DMS114 treated with DMSO at 0.1 percent for 48 hours (cell line): ENCODE results near the gene APMAP.

Experiments used
- DNase-seq: peaks from one replicate; lab custom pipeline; 2025; ENCODE audit not compliant: unreplicated experiment; lab: John Stamatoyannopoulos, UW

APMAP gene

DNA sequence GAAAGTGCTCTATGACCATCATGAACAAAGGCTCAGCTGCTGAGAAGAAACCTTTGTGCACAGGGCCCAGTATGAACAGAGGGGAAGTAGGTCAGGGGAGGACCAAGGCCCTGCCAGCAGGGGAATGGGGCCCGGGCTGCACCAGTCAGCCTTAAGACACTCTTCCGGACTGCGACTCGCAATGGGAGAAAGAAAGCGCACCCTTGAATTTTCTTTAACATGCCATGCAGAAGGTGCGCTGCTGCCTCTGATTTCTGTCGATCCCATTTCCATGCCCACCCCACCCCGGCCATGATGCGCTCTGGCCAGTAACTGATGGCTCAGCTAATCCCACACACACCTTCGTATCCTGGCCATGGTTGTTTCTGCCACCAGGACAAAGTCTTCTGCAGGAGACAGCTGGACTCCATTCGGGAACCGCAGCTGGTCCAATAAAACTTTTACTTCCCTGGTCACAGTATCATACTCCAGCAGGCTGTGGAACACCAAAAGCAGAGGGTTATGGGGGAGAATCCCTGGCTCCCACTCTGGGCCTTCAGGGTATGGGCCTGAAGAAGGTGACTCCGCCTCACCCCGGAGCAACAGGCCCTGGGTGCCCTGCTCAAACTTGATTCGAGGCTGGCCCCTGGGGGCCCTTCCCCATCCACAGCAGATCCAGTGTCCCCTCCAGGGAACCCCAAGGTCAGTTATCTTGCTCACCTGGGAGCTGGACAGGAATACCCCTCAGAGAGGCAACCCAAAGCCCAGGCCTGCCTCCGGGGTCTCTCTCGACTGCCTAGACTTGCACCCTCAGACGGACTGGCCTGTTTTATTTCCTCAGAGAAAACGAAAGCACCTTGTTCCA lies 23.1 kb downstream of the APMAP start:
- DNase-seq, result no peak

DNA sequence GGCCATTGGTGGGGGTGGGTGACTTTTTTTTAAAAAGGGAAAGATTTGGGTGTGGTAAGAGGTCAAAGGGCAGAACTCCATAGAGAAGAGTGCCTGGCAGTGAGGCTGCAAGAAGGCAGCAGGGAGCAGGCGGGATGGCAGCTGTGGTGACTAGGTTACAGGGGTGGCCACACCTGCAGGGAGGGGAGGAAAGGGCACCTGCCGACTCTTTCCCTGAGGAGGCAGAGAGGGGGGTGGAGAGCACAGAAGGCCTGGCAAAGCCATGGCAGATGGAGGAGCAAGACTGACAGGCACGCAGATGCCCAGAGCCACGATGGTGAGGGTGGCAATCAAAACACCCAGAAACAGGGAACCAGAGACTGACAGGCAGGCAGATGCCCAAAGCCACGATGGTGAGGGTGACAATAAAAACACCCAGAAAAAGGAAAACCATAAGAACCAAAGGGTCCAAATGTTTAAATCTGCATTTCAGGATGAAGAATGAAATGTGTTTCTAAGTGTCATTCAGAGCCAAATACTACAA lies 24.2 kb downstream of the APMAP start:
- DNase-seq, result no peak

DNA sequence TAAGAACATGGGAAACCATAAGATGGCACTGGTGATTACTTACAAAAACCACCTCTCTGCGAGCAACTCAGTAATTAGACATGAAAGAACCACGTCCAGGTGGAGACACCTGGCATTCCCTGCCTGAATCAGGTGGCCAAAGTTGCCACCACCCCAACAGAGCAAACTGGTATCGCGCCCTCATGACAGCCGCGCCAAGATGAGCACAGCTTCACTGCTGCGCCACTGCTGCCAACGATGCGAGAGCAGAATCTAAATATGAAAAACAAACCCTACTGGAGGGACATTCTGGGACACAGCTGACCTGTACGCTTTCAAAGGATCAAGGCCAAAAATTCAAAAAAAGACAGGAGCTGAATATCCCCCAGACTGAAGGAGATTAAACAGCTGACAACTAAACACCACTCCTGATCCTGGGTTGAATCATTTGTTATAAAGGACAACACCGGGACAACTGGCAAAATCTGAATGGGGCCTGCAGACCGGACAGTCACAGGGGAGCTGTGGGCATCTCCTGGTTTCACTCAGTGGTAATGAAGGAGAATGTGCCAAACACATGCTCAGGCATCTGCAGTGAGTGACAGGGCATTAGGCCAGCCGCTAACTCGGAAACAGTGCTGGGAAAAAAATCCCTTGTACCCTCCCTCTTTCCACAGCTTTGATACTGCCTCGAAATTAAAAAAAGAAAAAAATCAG lies 26.1 kb downstream of the APMAP start:
- no peak for DNase-seq

DNA sequence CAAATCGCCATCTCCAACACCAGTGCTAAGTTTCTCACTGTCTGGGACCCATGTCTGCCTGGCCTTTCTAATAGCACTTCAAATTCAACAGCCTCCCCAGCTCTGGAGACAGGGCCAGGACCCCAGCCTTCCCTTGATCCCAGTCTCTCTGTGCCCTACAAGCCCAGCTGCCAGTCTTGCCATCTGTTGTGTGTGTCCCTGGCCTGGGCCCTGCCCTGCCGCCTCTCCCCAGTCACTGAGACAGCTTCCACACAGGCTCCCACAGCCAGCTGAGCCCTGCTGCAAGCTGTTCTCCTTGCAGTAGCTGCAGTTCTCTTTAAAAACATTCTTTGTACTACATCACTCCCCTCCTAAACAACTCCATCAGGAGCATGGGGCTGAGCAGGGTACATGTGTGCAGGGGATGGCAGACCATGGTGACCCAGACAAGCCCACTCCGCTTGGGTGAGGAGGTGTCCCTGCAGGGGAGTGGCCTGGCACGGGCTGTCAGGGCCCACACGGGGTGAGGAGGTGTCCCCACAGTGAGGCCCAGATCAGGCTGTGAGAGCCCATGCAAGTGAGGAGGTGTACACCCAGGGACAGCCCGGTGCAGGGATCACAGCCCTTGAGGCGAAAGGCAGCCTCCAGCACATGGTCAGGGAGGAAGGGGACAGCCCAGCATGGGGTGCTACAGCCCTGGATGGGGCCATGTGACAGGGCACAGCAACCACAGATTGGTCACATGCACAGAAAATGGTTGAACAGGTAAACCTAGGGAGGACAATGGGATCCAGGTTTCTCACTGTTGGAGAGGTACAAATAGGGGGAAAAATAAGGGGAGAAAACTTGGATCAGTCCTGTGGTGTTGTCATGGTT lies 27.3 kb downstream of the APMAP start:
- no peak for DNase-seq

DNA sequence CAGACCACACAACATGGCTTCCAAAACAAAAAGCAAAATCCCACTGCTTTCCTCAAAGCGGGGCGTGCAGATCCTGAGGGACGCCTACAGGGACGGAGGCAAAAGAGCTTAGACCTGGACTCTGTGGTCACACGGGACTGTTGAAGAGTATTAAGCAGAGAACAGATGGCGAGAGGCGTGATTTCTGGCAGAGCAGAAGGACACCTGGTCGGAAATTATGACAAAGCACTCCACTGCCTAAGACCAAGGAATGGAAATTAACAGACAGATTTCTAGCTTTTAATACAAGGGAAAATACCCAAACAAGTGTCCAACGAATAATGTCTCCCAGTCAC lies 28.1 kb downstream of the APMAP start:
- DNase-seq, result no peak

DNA sequence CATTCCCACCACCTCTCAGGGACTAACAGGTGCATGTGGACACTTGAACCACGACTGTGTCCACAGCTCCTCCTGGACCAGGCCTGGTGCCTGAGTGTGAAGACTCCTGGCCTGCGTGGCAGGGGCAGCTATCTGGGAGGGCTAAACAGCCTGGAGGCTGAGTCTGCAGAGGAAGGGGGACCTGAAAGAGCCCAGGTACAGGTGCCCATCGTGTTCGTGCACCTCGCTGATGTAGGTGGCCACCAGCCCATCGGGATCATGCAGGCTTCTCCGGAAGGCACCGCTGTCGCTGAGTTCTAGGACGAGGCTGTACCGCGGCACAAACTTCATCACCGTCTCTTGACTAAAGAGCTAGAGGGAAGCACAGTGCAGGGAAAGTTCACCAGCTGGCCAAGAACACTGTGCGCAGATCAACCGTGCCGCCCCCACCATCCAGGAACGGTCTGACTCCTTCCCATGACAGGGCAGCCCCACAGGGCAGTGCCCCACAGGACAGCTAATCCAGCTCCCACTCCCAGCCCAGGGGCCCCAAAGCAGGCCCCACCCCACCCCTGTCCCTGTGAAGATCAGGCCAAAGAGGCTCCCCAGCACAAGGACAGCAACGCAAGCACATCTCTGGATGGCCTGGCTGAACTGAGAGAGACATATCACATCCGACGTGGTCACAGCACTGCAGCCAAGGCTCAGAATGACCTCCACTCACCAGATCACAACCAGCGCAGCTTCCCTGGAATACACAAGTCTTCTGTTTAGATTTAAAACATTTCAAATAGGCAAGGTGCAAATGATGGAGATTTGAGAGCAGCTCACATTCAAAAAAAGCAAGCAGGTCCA lies 28.7 kb downstream of the APMAP start:
- no peak for DNase-seq

DNA sequence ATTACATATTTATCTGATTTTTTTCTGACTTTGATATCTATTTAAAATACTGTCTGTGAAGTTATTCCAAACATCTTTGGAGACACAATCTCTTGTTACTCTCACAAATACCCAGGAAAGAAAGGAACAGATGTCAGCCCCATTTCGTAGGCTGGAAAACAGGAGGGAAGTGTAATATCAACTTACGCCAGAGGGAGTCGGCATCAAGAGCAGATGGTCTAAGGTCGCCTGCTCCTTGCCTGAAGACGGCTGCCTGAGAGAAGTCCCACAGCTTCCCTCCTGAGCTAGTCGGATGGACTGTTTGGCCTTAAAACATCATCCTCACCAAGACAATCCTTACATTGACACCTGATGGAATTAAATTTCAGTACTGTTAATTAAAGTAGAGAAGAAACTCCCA lies 30.0 kb downstream of the APMAP start:
- DNase-seq, result no peak

DNA sequence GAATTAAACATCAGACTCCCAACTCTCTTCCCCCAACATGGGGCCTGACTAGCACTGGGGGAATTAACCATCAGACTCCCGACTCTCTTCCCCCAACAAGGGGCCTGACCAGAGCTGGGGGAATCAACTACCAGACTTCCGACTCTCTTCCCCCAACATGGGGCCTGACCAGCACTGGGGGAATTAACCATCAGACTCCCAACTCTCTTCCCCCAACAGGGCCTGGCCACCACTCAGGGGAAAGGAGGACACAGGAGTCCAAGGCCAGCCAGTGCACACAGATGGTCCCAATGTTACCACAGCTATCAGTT lies 30.4 kb downstream of the APMAP start:
- no peak for DNase-seq

DNA sequence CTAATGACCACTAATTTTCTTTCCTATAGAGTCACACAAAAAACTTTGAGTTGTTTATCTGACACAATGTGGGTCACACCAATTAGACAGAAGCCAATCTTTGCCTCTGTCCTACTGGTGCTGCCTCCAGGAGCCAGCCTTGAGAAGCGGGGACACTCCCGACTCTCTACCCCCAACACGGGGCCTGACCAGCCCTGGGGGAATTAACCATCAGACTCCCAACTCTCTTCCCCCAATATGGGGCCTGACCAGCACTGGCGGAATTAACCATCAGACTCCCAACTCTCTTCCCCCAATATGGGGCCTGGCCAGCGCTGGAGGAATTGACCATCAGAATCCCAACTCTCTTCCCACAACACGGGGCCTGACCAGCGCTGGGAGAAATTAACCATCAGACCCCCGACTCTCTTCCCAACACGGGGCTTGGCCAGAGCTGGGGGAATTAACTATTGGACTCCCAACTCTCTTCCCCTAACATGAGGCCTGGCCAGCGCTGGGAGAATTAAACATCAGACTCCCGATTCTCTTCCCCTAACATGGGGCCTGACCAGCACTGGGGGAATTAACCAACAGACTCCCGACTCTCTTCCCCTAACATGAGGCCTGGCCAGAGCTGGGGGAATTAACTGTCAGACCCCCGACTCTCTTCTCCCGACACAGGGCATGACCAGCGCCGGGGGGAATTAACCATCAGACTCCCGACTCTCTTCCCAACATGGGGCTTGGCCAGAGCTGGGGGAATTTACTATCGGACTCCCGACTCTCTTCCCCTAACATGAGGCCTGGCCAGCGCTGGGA lies 31.0 kb downstream of the APMAP start:
- DNase-seq, result no peak

DNA sequence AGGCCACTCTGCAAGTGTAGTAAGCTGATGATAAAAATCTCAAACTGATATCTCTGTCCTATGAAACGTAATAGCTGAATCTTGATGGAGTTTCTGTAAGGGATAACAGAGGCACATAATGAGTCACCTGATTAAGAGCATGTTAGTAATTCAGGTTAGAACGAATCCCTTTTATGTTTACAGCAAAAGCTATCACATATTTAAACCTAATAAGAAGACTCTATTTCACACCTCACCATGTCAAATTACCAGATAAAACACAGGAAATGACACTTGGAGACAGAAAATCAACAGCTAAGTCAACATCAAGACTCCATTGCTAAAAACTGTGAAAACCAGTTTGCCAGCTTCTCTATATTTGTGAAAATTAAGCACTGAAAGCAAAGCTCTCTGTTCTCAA lies 31.7 kb downstream of the APMAP start:
- no peak for DNase-seq

DNA sequence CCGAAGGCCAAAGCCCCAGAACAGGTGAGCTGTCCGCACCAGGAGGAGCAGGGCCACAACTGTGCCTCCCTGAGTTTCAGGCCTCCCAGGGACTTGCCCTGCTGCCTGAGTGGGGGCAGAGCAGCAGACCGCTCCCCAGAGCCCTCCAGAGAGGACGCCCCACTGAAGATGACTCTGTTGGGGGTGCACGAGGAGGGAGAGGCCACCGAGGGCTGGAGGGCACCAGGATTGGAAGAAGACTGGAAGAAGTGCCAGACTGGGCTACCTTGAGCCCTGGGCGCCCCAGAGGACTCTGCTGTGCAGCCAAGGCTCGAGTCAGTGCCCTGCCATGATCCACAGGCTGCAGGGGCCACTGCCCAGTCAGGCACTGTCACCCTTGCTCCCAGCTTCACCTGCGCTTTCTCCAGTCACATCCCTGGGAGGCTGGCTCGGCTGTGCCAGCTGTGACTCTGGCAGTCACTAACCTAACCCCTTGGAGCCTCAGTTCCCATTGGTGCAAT lies 32.2 kb downstream of the APMAP start:
- no peak for DNase-seq

DNA sequence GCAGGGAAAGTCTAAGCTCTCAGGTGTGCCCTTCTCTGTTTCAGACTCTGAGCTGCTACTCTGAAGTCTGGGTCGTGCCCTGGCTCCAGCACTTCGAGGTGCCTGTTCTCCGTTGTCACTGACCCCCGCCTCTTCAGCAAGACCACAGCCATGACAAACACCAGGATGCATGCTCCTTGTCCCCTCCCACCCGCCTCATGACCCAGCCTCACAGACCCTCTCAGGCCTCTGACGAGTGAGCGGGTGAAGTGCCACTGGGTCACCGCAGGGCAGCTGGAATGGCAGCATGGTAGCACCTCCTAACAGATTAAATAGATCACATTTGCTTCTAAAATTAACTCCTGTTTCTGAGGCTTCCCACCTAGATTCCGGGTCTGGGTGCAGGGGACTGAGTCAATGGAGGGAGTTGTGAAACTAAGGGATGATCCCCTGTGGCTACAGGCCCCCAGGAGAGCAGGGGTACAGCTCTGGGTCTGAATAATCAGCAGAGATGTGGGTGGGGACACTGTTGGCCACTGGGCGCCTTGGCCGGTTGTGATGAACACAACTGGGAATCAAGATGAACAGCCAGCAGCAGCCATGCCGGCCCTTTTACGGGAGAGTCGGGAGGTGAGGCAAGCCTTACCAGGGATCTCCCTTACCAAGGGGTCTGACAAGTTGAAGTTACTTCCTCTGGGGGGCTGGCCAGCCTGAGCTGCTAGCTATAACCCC lies 32.8 kb downstream of the APMAP start:
- no peak for DNase-seq

DNA sequence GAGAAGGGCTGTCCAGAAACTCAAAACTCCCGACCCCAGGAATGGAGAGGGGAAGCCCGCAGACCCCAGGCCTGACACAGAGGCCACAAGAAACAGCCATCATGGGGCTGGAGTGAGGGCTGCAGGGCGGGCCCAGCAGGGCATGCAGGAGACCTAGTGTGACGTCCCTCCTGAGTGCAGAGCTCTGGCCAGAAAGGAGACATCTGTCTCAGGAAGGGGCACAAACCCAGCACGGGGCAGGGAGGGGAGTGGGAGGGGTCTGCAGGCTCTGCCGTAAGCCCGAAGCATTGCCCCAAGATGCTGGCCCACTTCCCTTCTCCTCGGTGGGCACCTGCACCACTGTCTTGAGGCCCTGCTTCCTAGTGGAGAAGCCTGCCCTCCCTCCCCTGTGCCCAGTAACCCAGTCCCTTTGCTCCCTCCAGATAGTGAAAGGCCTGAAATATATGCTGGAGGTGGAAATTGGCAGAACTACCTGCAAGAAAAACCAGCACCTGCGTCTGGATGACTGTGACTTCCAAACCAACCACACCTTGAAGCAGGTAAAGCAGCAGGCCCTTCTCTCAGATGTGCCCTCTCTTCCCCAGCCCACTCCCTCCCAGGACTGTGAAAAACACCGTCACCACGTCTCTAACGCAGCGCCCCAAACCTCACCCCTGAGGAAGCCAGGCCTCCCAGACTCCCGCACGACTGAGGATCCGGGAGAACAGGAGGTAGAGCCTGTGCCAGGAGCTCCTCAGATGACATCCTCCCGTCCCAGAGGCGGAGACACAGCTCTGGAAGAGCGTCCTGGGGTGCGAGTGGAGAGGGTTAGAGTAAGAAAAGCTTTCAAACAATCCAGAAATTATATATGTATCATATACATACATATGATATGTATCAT lies 33.8 kb downstream of the APMAP start:
- no peak for DNase-seq

DNA sequence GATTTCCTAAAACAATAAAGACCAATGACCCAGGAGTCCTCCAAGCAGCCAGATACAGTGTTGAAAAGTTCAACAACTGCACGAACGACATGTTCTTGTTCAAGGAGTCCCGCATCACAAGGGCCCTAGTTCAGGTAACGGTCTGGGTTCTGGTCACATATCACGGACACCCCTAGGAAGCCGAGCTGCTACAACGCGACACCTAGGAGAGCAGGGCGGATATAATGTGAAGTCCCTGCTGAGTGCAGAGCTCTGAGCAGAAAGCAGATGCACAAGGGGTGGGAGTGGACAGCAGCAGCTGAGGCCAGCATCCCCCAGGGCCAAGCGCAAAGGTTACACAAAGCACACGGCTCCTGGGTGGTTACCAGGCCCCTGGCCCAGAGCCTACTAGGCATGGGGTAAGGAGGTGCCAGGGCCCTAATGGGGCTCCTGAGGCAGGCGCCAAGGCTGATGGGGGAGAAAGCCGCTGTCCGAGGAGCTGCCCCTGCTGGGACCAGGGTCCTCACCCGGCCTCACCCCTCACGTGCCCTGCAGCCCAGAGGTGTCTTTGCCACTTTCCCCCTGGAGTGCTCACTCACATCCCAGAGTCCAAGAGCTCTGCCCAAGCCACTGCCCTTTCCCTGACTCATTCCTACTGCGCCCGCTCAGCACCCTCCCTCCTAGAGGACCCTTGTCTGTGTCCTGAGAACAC lies 35.1 kb downstream of the APMAP start:
- no peak for DNase-seq

DNA sequence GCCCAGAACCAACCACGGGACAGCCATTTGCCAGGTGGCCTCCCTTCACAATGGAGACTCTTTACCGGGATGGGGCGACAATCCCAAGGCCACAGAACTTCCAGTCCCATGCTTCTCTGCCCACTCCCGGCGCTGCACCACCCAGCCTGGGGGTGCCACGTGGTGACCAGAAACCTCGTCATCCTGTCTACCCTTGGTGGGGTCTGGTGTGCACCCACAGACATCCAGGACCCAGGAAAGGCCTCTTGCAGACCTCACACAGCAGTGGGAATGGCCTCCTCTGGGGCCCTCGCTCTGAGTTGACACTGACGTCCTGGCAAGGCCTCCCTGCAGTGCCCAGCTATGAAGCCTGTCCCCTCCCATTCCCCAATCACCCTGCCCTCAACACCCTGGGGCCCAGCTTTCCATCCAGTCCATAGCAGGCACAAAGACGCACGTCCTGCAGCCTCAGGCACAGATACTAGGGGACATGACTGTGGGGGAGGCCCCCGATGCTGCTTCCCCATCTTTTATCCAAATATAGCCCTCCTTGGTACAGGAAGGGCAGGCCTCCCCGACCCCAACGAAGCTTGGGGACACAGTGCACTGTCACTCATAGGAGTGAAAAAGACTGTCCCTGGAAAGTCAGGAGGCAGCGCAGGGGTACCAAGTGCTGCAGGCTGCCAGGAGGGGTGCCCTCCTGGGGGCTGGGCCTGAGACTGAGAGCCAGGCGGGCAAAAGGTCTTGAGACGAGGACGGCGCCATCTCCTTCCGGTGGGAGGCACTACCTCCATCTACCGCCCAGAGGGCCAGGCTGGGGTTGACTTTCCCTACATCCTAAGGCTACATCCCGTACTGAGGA lies 36.3 kb downstream of the APMAP start:
- no peak for DNase-seq

DNA sequence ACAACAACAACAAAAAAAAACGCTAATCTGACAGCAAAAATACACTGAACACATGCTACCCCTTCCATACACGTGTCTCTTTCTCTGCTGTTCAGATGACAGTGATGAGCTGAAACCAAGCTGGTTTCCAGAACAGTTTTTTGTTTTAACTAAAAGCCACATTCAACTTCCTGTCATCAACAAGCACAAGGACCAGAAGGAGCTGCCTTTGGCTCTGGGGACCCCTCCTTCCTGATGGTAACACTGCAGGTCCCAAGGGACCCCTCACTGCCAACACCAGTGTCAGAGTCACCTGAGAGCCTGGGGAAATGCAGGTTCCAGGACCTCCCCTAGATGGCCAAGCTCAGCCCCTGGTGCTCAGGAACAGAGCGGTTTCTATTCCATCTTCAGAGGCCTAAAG lies 37.5 kb downstream of the APMAP start:
- no peak for DNase-seq

DNA sequence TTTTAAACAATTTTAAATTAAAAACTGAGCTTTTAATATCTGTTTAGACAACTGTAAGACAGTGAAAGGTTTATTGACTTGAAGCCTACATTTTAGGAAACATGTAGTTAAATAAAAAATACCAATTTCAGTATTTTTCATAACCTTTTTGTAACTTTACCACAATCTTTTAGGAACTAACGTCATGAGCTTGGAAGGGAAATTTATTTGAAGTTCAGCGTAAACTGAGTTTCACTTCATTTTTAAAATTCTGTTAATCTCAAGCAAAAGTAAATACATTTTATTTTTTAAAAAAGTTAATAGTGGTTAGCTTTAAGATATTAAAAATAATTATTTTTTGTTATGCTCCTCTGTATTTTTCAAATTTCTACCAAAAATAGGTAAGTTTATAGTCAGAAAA lies 38.0 kb downstream of the APMAP start:
- no peak for DNase-seq
